Left lung (tissue), 10 donors: ENCODE measurements around the gene NOL4L. TPM values are rescaled to one million over a fixed set of nuclear protein-coding genes. Genes with fewer than 3 reads are reported as not detected.

Experiments
- ATAC-seq: fragments of 200-7000 bp; cut with Tn5 transposase; one replicate; pipeline ENCODE4 v1.9.1; 2020; ENCODE audit warnings: moderate library complexity
- DNase-seq, 4 donors: peaks; one replicate each; pipeline ENCODE4 v3.0.0-alpha.2; 2013 to 2020
- H3K27ac ChIP-seq, 2 donors: fragments of 200-600 bp; sonication (generic) in 1 of 2; one replicate each; pipeline versions ENCODE4 v1.5.0 to v1.8.0; 2020 to 2021
- H3K27me3 ChIP-seq, 2 donors: fragments of 200-600 bp; sonication (generic) in 1 of 2; one replicate each; pipeline versions ENCODE4 v1.5.0 to v1.8.0; 2020 to 2021
- H3K36me3 ChIP-seq, 2 donors: fragments of 200-600 bp; sonication (generic) in 1 of 2; one replicate each; pipeline versions ENCODE4 v1.5.0 to v1.8.0; 2020 to 2021
- H3K4me1 ChIP-seq, 2 donors: fragments of 200-600 bp; one replicate each; pipeline ENCODE4 v1.8.0; 2021
- H3K4me3 ChIP-seq, 2 donors: fragments of 200-600 bp; sonication (generic) in 1 of 2; one replicate each; pipeline versions ENCODE4 v1.5.0 to v1.8.0; 2020 to 2021; ENCODE audit warnings: mild to moderate bottlenecking in 1 of 2
- H3K9me3 ChIP-seq, 2 donors: fragments of 200-600 bp; sonication (generic) in 1 of 2; one replicate each; pipeline versions ENCODE4 v1.5.0 to v1.8.0; 2020 to 2021
- CTCF ChIP-seq, 2 donors: fragments of 200-600 bp; sonication (generic) in 1 of 2; IDR thresholded peaks; one replicate each; pipeline versions ENCODE4 v1.5.0 to v1.8.0; 2021; ENCODE audit warnings: antibody characterized with exemption in 2 of 2
- intact Hi-C, 2 donors: fragments of 100-400 bp; cut with DNase I; formaldehyde crosslinking; loops; one replicate each; pipeline versions ENCODE4 v1.11.2 to v1.14.2; 2022
- polyA plus RNA-seq, 6 donors: library from polyadenylated mRNA; unstranded; fragments of 120-200 nt; gene quantifications; one replicate each; pipeline ENCODE4 v1.2.1, GENCODE V29; 2013; ENCODE audit not compliant: insufficient read length in 6 of 6
- total RNA-seq, 2 donors: library from RNA; stranded (reverse); fragmentation: NEBNext Ultra II Directional; extraction: Animal tissue kit (Norgen Biotek cat#: 25700); gene quantifications; one replicate each; pipeline ENCODE4 v1.2.1, GENCODE V29; 2021
- donor health status: DM: no; HTN: yes; CAD: no.
- donor health status: DM: no; HTN: no; CAD: no.

NOL4L gene
- total and polyA plus RNA-seq, 8 donors, result 16.7 to 49.0 (median 40.7) TPM

GRCh38 chr20:32565735-32566032 is 19.4 kb downstream of the NOL4L start:
- DNase-seq (no peak), ATAC-seq (no peak)
- intact Hi-C loops, result no loop called here
- Histone ChIP-seq H3K27me3 (peaks cover 0 to 11% of the 10 kb centered on the region in 2 donors), H3K4me3 (no peak overlapping the region), H3K36me3 (no peaks in the 10 kb centered on the region), H3K27ac (peak overlapping the region in 1 of 2 donors; percentile 48), H3K4me1 (peaks cover 0 to 22% of the 10 kb centered on the region in 2 donors), H3K9me3 (no peaks in the 10 kb centered on the region)
- TF ChIP-seq CTCF (IDR thresholded peaks at IDR 0.05), result no peak

DNA sequence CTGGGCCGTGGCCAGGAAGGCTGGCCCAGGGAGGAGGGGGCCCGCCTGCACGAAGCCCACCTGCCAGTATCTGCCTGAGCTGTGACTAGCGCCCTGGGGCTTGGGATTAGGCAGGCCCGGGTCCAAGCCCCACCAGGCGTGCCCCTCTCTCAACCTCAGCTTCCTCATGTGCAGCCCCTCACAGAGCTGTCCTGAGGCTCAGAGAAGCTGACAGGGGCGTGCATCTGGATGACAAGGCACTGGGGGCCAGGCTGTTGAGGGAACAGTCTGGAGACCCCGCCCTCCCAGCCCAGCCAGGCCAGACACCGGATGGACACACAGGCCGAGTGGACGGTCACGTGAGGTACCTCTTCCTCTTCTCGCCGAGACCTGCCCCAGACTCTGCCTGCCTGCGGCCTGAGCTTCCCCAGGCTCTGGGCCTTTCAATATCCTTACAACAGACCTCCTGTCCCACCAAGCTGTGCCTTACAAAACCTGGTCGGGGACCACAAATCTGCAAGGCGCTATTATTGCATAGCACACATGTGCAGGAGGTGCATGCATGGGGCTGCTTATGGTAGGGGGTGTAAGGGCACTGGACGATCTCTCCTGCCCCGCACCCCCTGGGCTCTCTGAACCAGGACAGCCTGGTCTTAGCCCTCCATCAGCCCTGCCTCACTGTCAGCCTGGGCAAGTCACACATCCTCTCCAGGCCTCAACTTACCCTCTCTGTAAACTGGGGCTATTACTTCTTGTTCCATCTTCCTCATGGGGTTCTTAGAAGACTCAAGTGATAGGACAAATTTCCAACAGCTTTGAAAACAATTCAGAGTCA is 20.0 kb downstream of the NOL4L start:
- H3K27ac ChIP-seq, result peak overlapping the region in 1 of 2 donors; percentile 48
- DNase-seq (peak in 2 of 4 donors; percentile 84 to 88), ATAC-seq (peak; percentile 73)
- peaks cover 0 to 22% of the 10 kb centered on the region in 2 donors for H3K4me1 ChIP-seq
- TF ChIP-seq CTCF (IDR thresholded peaks at IDR 0.05), result no peak
- H3K4me3 ChIP-seq, result no peak overlapping the region
- intact Hi-C loops, result no loop called here
- peaks cover 0 to 14% of the 10 kb centered on the region in 2 donors for H3K27me3 ChIP-seq
- H3K9me3 ChIP-seq, result no peaks in the 10 kb centered on the region
- no peaks in the 10 kb centered on the region for H3K36me3 ChIP-seq

GRCh38 chr20:32564440-32564839 is 20.7 kb downstream of the NOL4L start:
- no peak for ATAC-seq
- Histone ChIP-seq H3K36me3 (no peaks in the 10 kb centered on the region), H3K27me3 (peaks cover 0 to 21% of the 10 kb centered on the region in 2 donors), H3K9me3 (no peaks in the 10 kb centered on the region), H3K4me1 (peaks cover 0 to 22% of the 10 kb centered on the region in 2 donors), H3K27ac (peak overlapping the region in 1 of 2 donors; percentile 48), H3K4me3 (no peak overlapping the region)
- intact Hi-C loops, result no loop called here
- no peak for TF ChIP-seq CTCF (IDR thresholded peaks at IDR 0.05)
- DNase-seq, result no peak

DNA sequence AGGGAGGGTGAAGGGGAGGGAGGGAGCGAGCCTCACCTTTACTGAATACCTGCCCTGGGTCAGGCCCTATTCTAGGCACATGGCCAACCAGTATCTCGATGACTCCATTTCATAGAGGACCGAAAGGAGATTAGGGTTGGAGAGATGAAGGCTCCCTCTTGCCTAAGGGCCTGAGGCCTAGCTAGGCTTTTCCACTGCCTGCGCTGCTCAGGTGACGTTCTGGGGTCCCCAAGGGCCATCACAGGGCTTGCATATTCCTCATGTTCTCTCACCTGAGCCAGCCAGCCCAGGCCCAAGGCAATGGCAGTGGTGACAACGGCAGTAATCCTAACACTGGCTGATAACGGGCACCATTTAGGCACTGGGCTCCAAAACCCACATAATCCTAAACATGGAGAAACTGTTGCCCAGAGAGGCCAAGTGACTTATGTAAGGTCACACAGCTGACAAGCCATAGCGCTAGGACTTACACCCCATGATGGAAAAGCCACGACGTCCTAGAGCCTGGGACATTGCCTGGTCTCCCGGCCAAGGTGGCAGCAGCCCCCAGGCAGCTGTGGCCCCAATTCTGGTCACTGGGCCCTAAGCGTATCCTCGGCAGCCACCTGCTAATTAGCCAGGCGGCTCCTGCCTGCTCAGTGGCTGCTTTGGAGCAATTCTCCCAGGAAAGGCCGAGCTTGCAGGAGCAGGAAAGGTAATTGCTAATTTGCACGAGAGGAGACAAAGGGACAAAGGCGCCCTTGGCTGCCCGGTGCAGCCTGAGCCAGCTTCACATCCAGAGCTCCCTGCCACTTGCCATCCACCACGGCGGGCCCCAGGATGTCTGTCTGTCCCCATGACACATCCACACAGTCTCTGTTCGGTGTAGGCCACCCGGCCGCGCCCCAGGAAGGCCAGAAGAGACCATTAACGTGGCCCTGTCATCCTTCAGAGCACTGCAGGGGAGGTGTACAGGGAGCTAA is 21.5 kb downstream of the NOL4L start:
- no peak overlapping the region for H3K27ac ChIP-seq
- ATAC-seq (no peak), DNase-seq (no peak)
- H3K4me3 ChIP-seq, result no peak overlapping the region
- TF ChIP-seq CTCF (IDR thresholded peaks at IDR 0.05), result no peak
- no peaks in the 10 kb centered on the region for H3K36me3 ChIP-seq
- intact Hi-C loops, result no loop called here
- no peaks in the 10 kb centered on the region for H3K9me3 ChIP-seq
- peaks cover 0 to 23% of the 10 kb centered on the region in 2 donors for H3K27me3 ChIP-seq
- H3K4me1 ChIP-seq, result peaks cover 0 to 22% of the 10 kb centered on the region in 2 donors

GRCh38 chr20:32562495-32562911 is 22.6 kb downstream of the NOL4L start:
- Histone ChIP-seq H3K9me3 (no peaks in the 10 kb centered on the region), H3K27me3 (peaks cover 0 to 25% of the 10 kb centered on the region in 2 donors), H3K4me3 (no peak overlapping the region), H3K36me3 (no peaks in the 10 kb centered on the region), H3K27ac (no peak overlapping the region), H3K4me1 (peaks cover 0 to 22% of the 10 kb centered on the region in 2 donors)
- DNase-seq (peak in 1 of 4 donors; percentile 32), ATAC-seq (no peak)
- intact Hi-C loops, result no loop called here
- TF ChIP-seq CTCF (IDR thresholded peaks at IDR 0.05), result no peak
